ENCODE results near the gene ABAT.

The ABAT gene

DNA sequence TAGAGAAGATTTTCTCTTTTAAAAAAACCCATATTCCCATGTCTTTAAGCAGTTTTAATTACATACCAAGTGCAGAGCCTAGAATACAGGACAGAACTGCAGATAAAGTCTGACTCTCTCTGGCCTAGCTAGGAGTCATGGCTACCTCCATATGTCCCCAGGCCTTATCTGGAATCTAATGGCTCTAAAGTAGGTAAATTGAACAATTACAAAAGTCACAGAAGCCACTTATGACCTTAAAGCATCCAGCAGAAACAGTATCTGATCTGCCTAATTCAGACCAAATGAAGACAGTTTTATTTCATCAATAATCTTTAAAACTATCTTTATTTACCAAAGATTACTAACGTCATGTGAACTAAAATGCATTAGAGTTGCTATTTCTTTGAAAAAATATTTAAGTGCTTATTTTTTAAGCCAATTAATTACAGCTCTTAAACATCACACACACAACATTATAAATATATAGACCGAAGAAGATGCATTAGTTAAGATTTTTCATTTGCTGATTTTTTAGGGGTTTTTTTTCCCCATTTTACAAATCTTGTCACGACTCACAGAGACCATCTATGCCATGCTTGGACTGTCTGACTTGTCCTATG lies 152.0 kb downstream of the ABAT start:
- no peak for DNase-seq

DNA sequence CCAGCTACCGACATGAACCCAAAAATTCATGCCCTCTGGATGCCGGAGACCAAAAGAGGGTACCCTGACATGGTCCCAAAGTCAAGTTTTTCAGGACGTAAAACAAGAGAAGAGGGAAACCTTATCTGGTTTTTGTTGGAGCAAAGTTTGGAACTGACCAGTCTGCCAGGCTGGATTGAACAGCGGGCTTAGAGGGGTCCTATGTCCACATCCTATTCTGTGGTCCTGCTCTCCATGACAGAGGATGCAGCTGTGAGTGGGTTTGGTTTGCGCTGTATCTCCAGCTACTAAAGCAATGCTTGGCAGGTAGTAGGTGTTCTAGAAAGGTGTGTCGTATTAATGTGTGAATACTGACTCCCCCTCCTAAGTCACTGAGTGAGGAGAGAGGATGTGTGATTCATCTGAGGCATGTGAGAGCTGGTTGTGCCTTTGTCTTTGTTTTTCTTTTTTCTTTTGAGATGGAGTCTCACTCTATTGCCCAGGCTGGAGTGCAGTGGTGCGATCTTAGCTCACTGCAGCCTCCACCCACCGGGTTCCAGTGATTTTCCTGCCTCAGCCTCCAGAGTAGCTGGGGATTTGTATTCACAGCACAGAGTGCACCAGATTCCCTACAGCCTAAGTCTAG lies 154.2 kb downstream of the ABAT start:
- no peak for DNase-seq

DNA sequence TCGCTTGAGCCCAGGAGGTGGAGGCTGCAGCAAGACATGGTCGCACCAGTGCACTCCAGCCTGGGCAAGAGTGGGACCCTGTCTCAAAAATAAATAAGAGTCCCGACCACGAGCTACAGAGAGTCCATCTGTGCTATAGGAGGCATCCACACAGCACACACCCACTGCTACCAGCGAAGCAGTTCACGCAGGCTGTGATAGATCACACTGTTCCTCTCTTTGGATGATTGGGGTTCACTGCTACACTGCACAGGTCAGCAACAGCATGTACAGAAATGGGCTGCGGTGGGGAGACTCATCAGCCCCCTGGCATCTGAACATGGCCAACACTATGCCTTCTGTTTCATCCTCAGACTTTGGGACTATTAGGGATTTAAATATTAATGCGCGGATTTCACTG lies 157.0 kb downstream of the ABAT start:
- no peak for DNase-seq

DNA sequence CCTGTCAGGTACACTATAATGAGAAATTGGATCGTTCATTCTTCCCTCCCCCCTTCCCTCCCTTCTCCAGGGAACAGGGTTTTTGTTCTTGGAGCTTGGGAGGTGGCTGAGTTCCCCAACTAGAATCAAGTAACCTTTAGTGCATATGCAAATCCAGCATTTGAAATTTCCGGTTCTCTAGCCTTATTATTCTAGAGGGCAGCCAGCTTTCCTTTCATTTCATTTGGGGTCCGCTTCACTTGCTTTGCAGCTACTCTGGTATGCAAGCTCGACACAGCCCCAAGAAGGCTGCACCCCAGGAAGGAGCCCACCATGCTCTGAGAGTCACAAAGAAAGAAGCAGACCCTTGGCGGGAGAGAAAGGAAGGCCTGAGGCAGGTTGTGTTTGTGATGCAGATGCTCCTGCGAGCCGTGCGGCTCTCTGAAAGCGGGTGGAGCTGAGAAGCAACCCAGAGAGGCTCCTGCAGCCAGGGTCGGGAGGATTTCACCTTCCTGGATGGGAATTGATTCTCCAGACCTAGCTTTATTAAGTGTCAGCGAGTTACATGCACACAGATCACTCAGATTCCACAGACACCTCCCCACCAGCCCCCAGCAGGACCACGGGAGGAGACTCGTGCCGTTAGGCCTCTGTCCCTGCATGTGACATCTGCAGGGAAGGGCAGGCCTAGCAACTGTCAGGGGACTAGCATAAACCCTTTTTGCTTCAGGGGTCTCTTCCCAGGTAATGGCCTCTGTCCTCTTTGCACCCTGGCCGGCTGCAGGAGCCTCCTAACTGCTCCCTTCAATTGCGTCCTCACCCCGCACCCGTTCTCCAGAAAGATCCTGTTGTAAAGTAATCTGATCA lies 157.7 kb downstream of the ABAT start:
- no peak for DNase-seq

DNA sequence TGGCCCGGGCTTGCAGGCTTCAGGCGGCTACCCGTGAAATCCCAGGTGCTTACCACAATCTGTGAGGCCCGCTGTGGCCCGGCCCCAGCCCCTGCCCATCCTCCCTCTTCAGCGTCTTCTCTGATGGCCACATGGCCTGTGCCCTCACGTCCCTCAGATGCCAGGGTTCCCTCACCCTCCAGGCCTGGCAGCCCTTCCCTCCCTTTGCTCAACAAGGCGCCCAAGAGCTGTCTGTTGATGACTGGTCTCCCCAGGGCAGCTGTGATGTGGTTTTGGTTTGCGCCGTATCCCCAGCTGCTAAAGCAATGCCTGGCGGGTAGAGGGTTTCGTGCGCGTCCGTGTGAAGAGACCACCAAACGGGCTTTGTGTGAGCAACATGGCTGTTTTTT lies 158.3 kb downstream of the ABAT start:
- no peak for DNase-seq
